ENCODE measurements around the gene ARMC9. TPM values are rescaled to one million over a fixed set of nuclear protein-coding genes. Genes with fewer than 3 reads are reported as not detected.
"Not testable (repeated sequence)": the region's sequence is repeated elsewhere in the genome, so short reads cannot be mapped to it uniquely, and the experiment has no call there.

The ARMC9 gene
- polyA plus RNA-seq, 1 donor: 27.3 TPM

DNA sequence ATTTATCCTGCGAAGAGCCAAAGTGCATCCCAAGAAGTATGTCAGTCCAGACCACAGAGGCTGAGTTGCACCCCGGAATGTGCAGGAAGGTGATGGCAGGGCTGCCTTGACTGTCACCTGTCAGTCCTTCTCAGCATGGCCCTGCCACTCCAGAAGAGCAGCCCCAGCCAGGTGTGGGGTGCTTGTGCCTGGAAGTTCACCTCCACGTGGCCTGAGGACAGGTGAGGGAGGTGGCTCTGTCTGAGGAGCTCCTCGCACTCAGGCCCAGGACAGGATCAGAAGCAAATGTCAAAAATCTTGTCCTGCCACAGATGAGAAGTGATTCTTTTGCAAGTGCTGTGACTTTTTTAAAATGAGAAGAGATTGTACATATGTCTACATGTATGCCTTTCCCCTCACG lies 165.6 kb downstream of the ARMC9 start:
- DNase-seq: no peak

- DNase-seq: no peak
Observed at GRCh38 chr2:231364961-231365810, 166.8 kb downstream of the ARMC9 start.

DNA sequence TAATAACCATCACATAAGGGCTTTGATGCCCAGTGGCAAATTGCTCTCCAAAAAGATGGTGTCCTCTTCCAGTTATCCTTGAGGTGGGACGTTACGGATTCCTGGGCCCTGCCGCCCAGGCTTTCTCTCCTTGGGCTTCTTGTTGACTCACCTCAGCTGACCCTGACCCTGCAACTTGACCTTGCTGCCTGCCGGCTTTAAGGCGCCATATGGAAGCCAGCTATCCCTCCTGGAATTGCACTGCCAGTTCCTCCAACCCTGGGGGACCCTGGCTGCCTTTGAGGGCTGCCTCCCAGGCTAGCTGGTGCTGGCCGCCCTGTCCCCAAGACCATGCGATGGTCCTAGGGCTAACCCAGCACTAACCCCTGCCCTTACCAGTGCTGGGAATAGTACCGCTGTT lies 168.7 kb downstream of the ARMC9 start:
- DNase-seq: no peak

GRCh38 chr2:231369580-231370428 lies 171.4 kb downstream of the ARMC9 start:
- no peak for DNase-seq

DNA sequence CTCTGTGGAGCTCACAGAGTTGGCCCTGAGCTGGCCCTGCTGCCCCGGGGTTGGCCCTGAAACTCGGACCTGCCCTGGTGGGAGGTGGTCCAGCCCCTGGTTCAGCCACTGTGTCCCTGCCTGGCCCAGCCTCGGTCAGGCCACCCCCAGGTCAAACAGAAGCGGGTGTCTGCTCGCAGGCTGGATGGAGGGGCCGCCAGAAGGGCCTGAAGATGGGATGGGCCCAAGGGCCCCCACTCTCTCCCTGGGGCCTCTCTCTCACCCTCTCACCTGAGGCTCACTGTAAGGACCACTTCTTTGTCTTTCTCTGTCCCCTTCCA lies 172.0 kb downstream of the ARMC9 start:
- no peak for DNase-seq

DNA sequence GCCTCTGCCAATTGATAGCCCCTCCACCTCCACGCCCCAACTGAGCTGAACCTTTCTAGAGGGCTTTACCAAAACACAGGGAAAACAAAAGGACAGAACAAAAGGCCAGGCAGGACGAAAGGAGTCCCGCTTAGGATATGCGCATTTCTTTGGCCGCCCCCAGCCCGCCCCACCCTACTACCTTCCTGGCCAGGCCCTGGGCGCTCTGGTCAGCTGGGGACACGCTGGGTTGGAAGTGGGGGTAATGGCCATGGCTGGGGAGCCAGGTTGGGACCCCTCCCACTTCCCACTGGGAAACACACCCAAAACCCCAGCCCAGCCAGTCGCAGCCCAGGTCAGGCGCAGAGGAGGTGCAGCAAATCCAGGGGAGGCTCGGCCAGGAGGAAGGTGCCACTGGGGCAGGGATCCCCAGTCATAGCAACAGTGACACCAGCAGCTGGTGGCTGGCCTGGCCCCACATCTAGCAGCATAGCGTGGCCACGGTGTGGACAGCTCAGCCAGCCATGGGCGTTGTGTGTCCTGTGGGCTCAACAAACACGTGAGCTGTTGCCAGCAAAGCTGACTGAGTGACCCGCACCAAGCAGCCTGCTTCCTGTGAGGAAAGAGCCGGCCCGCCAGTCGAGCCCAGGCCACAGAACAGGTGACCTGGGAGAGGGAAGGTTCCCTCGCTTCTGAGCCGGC lies 172.5 kb downstream of the ARMC9 start:
- DNase-seq: no peak

DNA sequence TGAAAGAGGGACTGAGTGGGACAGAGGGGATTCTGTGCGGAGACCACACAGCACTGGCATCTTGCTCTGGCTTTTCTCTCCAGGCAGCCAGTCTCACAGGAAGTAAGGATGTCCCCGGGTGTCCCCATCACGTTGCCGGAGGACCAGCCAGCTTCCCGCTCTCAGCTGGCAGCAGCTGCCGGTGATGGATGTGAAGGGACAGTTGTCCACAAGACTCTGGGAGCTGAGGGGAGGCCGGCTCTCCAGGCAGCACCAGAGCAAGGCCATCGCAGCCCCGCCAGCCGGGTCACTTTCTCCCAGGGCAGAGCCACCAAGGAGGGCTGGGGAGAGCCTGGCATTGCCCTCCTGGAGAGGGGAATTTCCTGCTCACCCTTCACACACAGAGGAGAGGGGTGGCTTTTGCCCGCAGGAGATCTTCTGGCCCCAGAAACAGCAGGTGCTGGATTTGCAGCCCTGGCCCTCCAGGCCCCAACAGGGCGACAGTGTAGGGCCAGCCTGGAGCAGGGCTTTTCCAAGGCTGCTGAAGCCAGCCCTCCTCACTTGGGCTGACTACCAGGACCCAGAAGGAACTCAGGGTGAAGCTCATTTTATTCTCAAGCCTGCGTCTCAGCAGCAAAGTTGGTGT lies 173.1 kb downstream of the ARMC9 start:
- DNase-seq: no peak

DNA sequence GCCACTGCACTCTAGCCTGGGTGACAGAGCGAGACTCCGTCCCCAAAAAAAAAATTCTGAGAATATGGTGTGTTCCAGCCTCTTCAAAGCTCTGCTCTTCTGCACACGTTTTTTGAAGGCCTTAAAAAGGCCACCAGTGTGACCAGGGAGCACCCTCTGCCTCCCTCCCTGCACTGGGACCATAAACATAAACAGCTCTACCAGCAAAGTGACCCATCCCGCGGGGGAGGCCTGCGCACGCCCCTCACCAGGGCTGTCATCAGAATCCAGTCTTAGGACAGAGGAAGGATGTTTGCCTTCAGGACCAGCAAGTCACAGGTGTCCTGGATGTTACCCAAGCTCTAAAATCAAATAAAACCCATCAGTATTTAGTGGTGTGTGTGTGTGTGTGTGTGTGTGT lies 173.9 kb downstream of the ARMC9 start:
- DNase-seq: no peak

- no peak for DNase-seq
Observed at GRCh38 chr2:231373184-231373583, 174.8 kb downstream of the ARMC9 start.

GRCh38 chr2:231373786-231374349 lies 175.4 kb downstream of the ARMC9 start:
- no peak for DNase-seq

GRCh38 chr2:231374771-231375170 lies 176.3 kb downstream of the ARMC9 start:
- DNase-seq: no peak

DNA sequence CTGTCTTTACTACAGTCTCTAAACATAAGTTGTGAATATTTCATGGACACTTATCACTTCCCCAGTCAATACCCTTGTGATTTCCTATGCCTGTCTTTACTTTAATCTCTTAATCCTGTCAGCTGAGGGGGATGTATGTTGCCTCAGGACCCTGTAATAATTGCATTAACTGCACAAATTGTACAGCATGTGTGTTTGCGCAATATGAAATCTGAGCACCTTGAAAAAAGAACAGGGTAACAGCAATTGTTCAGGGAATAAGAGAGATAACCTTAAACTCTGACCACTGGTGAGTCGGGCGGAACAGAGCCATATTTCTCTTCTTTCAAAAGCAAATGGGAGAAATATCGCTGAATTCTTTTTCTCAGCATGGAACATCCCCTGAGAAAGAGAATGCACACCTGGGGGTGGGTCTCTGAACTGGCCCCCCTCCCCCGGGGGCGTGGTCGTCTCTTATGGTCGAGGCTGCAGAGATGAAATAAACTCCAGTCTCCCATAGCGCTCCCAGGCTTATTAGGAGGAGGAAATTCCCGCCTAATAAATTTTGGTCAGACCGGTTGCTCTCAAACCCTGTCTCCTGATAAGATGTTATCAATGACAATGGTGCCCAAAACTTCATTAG lies 177.7 kb downstream of the ARMC9 start:
- DNase-seq: not testable (repeated sequence)

DNA sequence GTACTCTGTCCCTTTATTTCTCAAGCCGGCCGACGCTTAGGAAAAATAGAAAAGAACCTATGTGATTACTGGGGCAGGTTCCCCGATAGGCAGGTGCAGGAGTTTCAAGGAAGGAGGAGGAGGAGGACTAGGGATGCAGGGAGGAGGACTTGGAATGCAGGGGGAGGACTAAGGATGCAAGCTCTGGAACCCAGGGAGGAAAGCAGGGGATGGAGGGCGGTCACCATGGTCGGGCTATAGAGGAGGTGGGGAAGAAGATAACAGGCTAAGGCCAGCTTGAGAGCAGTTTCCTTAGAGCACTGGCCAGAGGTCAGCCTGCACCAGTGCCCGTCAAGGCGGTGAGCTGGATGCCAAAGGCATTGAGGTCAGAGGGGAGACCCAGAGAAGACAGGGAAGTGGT lies 178.4 kb downstream of the ARMC9 start:
- no peak for DNase-seq

DNA sequence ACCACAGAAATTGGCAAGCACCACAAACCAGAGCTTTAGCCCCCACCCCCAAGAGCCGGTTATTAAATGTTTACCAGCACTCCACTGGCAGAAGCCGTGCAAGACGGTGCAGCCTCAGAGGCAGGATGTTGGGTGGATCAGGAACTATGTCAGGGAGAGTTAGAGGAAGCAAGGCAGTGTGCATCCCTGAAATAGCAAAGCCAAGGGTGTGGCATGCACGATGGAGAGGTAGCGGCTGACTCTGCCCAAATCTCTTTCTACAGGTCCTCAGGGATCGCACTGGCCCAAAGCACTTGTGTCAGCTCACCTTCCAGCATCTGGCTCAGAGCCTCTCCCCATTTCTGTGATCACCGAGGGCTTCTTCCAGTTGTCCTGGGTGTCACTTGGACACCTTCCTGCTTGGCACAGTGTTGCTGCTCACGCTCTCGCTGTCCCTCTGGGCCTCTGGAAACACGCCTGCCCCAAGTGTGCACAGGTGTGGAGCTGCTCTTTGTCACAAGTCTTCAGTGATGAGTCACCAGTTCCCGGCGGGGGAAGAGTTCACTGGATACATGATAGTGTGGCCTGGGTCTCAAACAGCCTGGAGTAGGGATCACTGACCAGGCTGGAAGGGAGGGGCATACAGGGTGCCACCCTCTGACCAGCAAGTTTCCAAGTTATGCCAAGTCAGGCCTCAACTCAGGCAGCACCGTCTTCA lies 179.7 kb downstream of the ARMC9 start:
- DNase-seq: no peak

DNA sequence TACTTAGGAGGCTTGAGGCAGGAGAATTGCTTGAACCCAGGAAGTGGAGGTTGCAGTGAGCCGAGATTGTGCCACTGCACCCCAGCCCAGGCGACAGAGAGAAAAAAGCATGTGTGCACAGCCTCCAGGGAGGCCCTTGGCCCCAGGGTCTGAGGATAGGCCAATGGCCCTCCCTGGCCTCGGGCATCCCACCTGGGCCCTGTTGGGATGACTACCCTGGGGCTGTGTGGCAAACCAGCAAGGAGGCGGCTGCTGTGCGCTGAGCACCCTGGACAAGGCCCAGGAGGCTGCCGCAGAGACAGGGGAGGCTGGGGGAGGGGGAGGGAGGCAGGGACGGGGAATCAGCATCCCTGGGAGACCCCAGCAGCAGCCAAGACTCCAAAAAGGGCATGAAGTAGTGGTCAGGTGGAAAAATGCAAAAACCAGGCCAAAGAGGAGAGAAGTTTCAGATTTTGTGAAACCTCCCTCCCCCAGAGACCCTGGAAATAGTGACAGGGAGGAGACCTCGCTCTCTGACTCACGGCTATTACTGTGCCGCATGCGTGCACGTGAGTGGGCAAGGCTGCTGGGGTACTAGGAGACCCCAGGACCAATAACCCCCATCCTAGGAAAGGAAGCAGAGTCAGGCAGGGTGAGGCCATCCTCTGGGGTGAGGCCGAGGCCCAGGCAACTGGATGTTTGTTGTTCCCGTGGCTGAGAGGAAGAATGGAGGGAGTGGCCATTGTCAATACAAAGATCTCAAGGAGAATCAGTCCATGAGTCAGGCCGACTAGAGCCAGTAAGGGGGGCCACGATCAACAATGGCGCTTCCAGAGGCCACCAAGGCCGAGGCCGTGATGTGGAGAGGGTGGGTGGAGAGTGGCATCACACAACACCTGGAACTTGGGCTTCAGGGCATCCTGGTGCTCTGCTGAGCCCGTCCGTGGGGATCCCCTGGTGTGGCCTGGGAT lies 181.1 kb downstream of the ARMC9 start:
- DNase-seq: no peak

- no peak for DNase-seq
Observed at GRCh38 chr2:231380307-231380706, 181.9 kb downstream of the ARMC9 start.

DNA sequence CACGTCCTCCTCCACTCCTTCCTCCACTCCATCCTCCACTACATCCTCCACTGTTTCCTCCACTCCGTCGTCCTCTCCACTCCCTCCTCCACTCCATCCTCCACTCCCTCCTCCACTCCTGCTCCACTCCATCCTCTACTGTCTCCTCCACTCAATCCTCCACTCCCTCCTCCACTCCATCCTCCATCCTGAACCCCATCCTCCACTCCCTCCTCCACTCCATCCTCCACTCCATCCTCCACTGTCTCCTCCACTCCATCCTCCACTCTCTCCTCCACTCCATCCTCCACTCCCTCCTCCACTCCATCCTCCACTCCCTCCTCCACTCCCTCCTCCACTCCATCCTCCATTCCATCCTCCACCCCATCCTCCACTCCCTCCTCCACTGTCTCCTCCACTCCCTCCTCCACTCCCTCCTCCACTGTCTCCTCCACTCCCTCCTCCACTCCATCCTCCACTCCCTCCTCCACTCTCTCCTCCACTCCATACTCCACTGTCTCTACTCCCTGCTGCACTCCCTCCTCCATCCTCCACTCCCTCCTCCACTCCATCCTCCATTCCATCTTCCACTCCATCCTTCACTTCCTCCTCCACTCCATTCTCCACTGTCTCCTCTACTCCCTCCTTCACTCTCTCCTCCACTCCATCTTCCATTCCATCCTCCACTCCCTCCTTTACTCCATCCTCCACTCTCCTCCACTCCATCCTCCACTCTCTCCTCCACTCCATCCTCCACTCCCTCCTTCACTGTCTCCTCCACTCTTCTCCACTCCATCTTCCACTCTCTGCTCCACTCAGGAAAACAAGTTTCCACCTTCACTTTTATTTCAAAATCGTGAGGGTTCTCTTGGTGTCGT lies 182.8 kb downstream of the ARMC9 start:
- DNase-seq: no peak

- no peak for DNase-seq
Observed at GRCh38 chr2:231382116-231382515, 183.7 kb downstream of the ARMC9 start.
